Neural cell (in vitro differentiated cells): ENCODE data around the gene KLHDC3.

ENCODE experiments used
- CTCF ChIP-seq: fragments of 450-650 bp; IDR thresholded peaks from 2 replicates; pipeline ENCODE4 v1.5.1; 2014; ENCODE audit warnings: antibody characterized with exemption, mild to moderate bottlenecking, moderate library complexity; ENCODE audit not compliant: poor library complexity, severe bottlenecking
- EP300 ChIP-seq: fragments of 450-650 bp; conservative IDR thresholded peaks from 2 replicates; pipeline ENCODE4 v1.6.1; 2014; ENCODE audit warnings: antibody characterized with exemption, mild to moderate bottlenecking, moderate library complexity; ENCODE audit not compliant: poor library complexity, severe bottlenecking
- POLR2AphosphoS5 ChIP-seq: IDR thresholded peaks from 2 replicates; pipeline ENCODE4 v1.6.1; 2012
- REST ChIP-seq: IDR thresholded peaks from 2 replicates; pipeline ENCODE4 v1.6.1; 2012; ENCODE audit warnings: borderline replicate concordance

GRCh38 chr6:42979523-42980177, 34.4 kb upstream of the KLHDC3 start:
- TF ChIP-seq POLR2AphosphoS5 (no peak), CTCF (no peak), REST (no peak), EP300 (no peak)
